Fibroblast of mammary gland (primary cell): ENCODE results near the gene ZNF564.

Experiments
- DNase-seq: peaks from one replicate; pipeline ENCODE4 v3.0.0-alpha.2; 2010; ENCODE audit warnings: low read depth
- H3K4me3 ChIP-seq: 2 replicates; pipeline ENCODE4 v1.5.1; 2011; ENCODE audit warnings: low read depth, mild to moderate bottlenecking, low read length, moderate library complexity; ENCODE audit not compliant: control insufficient read depth
- CTCF ChIP-seq: conservative IDR thresholded peaks from 2 replicates; pipeline ENCODE4 v1.5.1; 2011; ENCODE audit warnings: low read depth, low read length, inconsistent platforms; ENCODE audit not compliant: control insufficient read depth, insufficient read depth

Gene ZNF564

GRCh38 chr19:12551060-12551832, at the start of gene ZNF564:
TSS of gene ZNF564 (minus strand) at chr19:12551482. CDS start at chr19:12551332, 150 bp downstream.
- peak; percentile 98 for DNase-seq
- TF ChIP-seq CTCF: no peak
- peak within 1 kb of the TSS; percentile 86 for H3K4me3 ChIP-seq

GRCh38 chr19:12597594-12597993, 46.3 kb upstream of the ZNF564 start:
- no peak for TF ChIP-seq CTCF
- no peak for DNase-seq
- no peak overlapping the region for H3K4me3 ChIP-seq

GRCh38 chr19:12596927-12597548, 45.8 kb upstream of the ZNF564 start:
- H3K4me3 ChIP-seq: no peak overlapping the region
- DNase-seq: no peak

GRCh38 chr19:12596485-12596884, 45.2 kb upstream of the ZNF564 start:
- H3K4me3 ChIP-seq: no peak overlapping the region
- TF ChIP-seq CTCF: no peak
- DNase-seq: no peak

More at GRCh38 chr19:12596927-12597548, 45.8 kb upstream of the ZNF564 start:
- no peak for TF ChIP-seq CTCF

- DNase-seq: no peak
- TF ChIP-seq CTCF: no peak
- no peak overlapping the region for H3K4me3 ChIP-seq
These were observed 29.8 kb upstream of the ZNF564 start for GRCh38 chr19:12581100-12581499.

GRCh38 chr19:12580180-12580694, 29.0 kb upstream of the ZNF564 start:
- TF ChIP-seq CTCF: no peak
- DNase-seq: peak; percentile 41
- H3K4me3 ChIP-seq: no peak overlapping the region
